Nephron (organoid): Measurements from ENCODE around the gene FBXO42.
"Not testable (repeated sequence)": the region's sequence is repeated elsewhere in the genome, so short reads cannot be mapped to it uniquely, and the experiment has no call there.

Experiments
- H3K27ac Mint-ChIP-seq, 3 experiments: 2 replicates each; pipeline ENCODE4 v1.8.0; 2020; ENCODE audit warnings: mixed read lengths in 3 of 3, mild to moderate bottlenecking in 2 of 3, moderate library complexity in 1 of 3
- H3K27me3 Mint-ChIP-seq: 2 replicates; pipeline ENCODE4 v1.8.0; 2021; ENCODE audit warnings: low read depth, mild to moderate bottlenecking, moderate library complexity, mixed read lengths
- H3K36me3 Mint-ChIP-seq: 2 replicates; pipeline ENCODE4 v1.8.0; 2020; ENCODE audit warnings: low read depth, mixed read lengths
- H3K4me1 Mint-ChIP-seq: 2 replicates; pipeline ENCODE4 v1.8.0; 2020; ENCODE audit warnings: mixed read lengths
- H3K4me3 Mint-ChIP-seq, 3 experiments: 2 replicates each; pipeline ENCODE4 v1.8.0; 2020; ENCODE audit warnings: mild to moderate bottlenecking in 3 of 3, mixed read lengths in 3 of 3, moderate library complexity in 2 of 3
- H3K9me3 Mint-ChIP-seq: 2 replicates; pipeline ENCODE4 v1.8.0; 2020; ENCODE audit warnings: mixed read lengths
- CTCF ChIP-seq, 3 experiments: fragments of 200-600 bp; sonication (generic); IDR thresholded peaks; one replicate each; pipeline ENCODE4 v1.5.0; 2021; ENCODE audit warnings: antibody characterized with exemption in 3 of 3; ENCODE audit not compliant: unreplicated experiment in 3 of 3

Gene FBXO42

GRCh38 chr1:16352842-16353535, 709 bp upstream of the FBXO42 start:
- no peaks in the 10 kb centered on the region for H3K36me3 Mint-ChIP-seq
- peak overlapping the region; percentile 93 to 99 (median 96) for H3K4me3 Mint-ChIP-seq
- no peaks in the 10 kb centered on the region for H3K27me3 Mint-ChIP-seq
- no peaks in the 10 kb centered on the region for H3K9me3 Mint-ChIP-seq
- peak overlapping the region; percentile 85 to 97 (median 91) for H3K27ac Mint-ChIP-seq
- no peak for TF ChIP-seq CTCF (IDR thresholded peaks at IDR 0.05; ENCODE audit: unreplicated experiment in 3 of 3)
- peaks cover 23% of the 10 kb centered on the region for H3K4me1 Mint-ChIP-seq

- no peaks in the 10 kb centered on the region for H3K9me3 Mint-ChIP-seq
- no peak for TF ChIP-seq CTCF (IDR thresholded peaks at IDR 0.05; ENCODE audit: unreplicated experiment in 3 of 3)
- peak overlapping the region; percentile 91 to 92 (median 91) for H3K27ac Mint-ChIP-seq
- peak overlapping the region; percentile 93 to 99 (median 96) for H3K4me3 Mint-ChIP-seq
- no peaks in the 10 kb centered on the region for H3K27me3 Mint-ChIP-seq
- H3K4me1 Mint-ChIP-seq: peaks cover 23% of the 10 kb centered on the region
- H3K36me3 Mint-ChIP-seq: no peaks in the 10 kb centered on the region
Observed at GRCh38 chr1:16351456-16351993, 755 bp downstream of the FBXO42 start.

GRCh38 chr1:16349847-16350406, 2.4 kb downstream of the FBXO42 start:
- TF ChIP-seq CTCF (IDR thresholded peaks at IDR 0.05; ENCODE audit: unreplicated experiment in 3 of 3): no peak

GRCh38 chr1:16348414-16349182, 3.7 kb downstream of the FBXO42 start:
- Mint-ChIP-seq H3K9me3 (no peaks in the 10 kb centered on the region), H3K27me3 (no peaks in the 10 kb centered on the region), H3K36me3 (peaks cover 4% of the 10 kb centered on the region), H3K4me3 (peak overlapping the region in 2 of 3 experiments; percentile 40 to 62), H3K4me1 (peaks cover 23% of the 10 kb centered on the region), H3K27ac (no peak overlapping the region)
- TF ChIP-seq CTCF (IDR thresholded peaks at IDR 0.05; ENCODE audit: unreplicated experiment in 3 of 3): no peak

More at GRCh38 chr1:16349847-16350406, 2.4 kb downstream of the FBXO42 start:
- Mint-ChIP-seq H3K36me3 (peaks cover 4% of the 10 kb centered on the region), H3K27ac (no peak overlapping the region), H3K27me3 (no peaks in the 10 kb centered on the region), H3K4me3 (peak overlapping the region; percentile 55 to 70 (median 55)), H3K4me1 (peaks cover 23% of the 10 kb centered on the region), H3K9me3 (no peaks in the 10 kb centered on the region)

GRCh38 chr1:16343276-16343675, 9.0 kb downstream of the FBXO42 start:
- H3K27ac Mint-ChIP-seq, H3K9me3 Mint-ChIP-seq, H3K27me3 Mint-ChIP-seq, H3K4me1 Mint-ChIP-seq, H3K4me3 Mint-ChIP-seq: not testable (repeated sequence)
- peaks cover 13% of the 10 kb centered on the region for H3K36me3 Mint-ChIP-seq
